Dedifferentiated amniotic fluid mesenchymal stem cell (primary cell): ENCODE data around the gene LBX1.
"Not testable (repeated sequence)": the region's sequence is repeated elsewhere in the genome, so short reads cannot be mapped to it uniquely, and the experiment has no call there.

ENCODE experiments used
- DNase-seq: peaks from one replicate; pipeline ENCODE4 v3.0.0-alpha.2; 2016; ENCODE audit errors: extremely low spot score

The LBX1 gene

GRCh38 chr10:101208543-101208942, 20.7 kb downstream of the LBX1 start:
- no peak for DNase-seq

- DNase-seq = no peak
These were observed 22.2 kb downstream of the LBX1 start for GRCh38 chr10:101207026-101207425.

- not testable (repeated sequence) for DNase-seq
These were observed 26.6 kb downstream of the LBX1 start for GRCh38 chr10:101202667-101203066.

GRCh38 chr10:101198326-101198977, 30.8 kb downstream of the LBX1 start:
- not testable (repeated sequence) for DNase-seq

GRCh38 chr10:101195921-101196320, 33.3 kb downstream of the LBX1 start:
- no peak for DNase-seq

GRCh38 chr10:101189461-101190401, 39.5 kb downstream of the LBX1 start:
- no peak for DNase-seq

GRCh38 chr10:101188942-101189341, 40.3 kb downstream of the LBX1 start:
- DNase-seq = no peak

GRCh38 chr10:101183458-101184183, 45.6 kb downstream of the LBX1 start:
- no peak for DNase-seq

- DNase-seq = no peak
These were observed 46.3 kb downstream of the LBX1 start for GRCh38 chr10:101182936-101183335.
